ENCODE results near the gene PKNOX1.
"Not testable (repeated sequence)": the region's sequence is repeated elsewhere in the genome, so short reads cannot be mapped to it uniquely, and the experiment has no call there.

PKNOX1 gene

DNA sequence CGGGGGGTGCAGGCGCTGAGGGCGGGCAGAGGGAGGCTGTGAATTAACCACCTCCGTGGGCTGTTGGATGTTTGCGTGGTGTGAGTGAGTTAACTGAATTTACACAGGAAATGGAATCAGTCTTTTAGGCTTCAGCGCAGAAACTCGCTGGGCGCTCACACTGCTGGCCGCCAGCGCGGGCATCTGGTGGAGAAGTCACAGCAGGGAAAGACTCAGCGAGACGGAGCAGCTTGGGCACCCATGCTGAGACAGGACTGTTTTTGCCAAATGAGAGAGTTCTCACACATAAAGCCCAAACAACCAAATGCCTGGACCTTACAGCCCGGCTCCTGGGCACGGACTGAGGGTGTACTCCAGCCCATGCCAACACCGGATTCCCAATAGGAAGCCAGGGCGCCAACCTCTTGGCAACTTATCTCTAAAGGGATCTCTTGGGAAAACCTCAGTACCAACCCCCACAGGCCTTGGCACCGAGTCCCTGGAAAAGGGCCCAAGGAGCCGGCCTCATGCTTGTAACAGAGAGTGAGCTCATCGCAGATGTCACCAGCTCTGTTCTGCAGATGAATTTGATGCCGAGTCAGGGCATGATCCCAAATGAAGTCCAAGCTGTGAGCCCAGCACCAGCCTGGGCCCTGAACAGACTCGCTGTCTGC, 90.0 kb downstream of the PKNOX1 start:
- DNase-seq, result not testable (repeated sequence)

DNA sequence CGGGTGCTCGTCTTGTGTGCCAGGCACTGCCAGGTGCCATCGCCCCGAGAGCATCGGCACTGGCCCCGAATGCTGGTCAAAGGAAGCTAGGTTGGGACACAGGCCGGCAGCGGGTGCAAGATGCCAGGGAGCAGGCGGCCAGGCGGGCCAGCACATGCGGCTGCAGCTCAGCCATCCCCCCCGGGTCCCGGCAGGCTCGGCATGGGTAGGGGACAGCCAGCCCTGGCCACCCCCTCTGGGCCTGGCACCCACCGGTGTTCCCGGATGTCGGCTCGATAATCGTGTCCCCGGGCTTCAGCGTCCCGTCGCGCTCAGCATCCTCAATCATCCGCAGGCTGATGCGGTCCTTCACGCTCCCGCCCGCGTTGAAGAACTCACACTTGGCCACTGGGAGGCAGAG, 91.6 kb downstream of the PKNOX1 start:
- DNase-seq, result not testable (repeated sequence)

DNA sequence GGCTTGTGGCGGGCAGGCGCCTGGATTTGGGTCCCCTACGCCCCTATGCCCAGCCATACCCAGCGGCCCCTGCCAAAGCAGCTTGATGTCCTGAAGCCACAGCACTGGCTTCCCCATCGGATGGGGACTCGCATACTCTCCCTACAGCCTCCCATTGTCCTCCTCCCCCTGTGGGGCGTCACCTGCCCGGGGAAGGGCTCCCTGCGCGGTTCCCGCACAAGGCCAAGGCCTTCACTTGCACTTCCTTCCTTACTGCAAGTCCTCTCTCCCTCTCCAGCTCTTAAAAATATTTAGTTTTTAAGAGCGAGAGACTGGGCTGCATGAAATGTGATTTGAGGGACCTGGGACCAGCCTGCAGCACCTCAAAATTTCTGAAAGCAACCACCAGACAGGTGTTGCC, 92.3 kb downstream of the PKNOX1 start:
- not testable (repeated sequence) for DNase-seq

DNA sequence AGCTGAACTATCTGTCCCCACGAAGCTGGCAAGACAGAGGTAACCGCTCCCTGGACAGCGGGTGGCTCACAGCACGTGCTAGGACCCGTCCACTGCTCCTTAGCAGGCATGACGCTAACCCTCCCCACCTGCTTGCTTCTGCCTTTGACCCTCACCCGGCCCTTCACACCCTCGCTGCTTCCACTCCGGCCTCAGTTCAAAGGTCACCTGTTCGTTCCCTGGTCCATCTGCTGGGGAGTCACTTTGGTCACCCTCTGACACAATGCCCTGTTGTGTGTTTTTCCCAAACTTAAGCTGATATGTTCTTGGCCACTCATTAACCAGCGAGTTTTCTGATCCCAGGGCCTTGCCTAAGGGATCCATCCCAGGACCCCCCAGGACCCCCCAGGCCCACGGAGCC, 93.7 kb downstream of the PKNOX1 start:
- DNase-seq, result not testable (repeated sequence)

DNA sequence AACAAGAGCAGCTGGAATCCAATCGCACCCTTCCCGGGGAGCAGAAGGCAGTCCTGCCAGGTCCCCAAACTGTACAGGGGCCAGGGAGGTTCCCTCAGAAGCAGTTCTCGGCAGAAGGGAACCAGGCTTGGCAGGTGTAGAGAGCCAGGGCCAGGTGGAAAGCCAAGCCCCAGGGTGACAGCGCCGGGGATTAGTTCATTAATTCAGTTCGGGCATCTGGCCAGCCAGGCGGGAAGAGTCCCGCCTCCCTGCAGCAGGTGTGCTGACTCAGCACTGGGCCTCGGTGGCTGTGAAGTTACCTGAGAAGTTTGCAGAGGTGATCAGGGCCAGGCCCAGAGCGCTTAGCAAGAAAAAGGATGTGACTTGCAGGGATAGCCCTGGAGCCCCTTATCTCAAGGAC, 95.3 kb downstream of the PKNOX1 start:
- DNase-seq, result not testable (repeated sequence)

- DNase-seq, result not testable (repeated sequence)
Measured at GRCh38 chr21:43072742-43073141, 98.4 kb downstream of the PKNOX1 start.

DNA sequence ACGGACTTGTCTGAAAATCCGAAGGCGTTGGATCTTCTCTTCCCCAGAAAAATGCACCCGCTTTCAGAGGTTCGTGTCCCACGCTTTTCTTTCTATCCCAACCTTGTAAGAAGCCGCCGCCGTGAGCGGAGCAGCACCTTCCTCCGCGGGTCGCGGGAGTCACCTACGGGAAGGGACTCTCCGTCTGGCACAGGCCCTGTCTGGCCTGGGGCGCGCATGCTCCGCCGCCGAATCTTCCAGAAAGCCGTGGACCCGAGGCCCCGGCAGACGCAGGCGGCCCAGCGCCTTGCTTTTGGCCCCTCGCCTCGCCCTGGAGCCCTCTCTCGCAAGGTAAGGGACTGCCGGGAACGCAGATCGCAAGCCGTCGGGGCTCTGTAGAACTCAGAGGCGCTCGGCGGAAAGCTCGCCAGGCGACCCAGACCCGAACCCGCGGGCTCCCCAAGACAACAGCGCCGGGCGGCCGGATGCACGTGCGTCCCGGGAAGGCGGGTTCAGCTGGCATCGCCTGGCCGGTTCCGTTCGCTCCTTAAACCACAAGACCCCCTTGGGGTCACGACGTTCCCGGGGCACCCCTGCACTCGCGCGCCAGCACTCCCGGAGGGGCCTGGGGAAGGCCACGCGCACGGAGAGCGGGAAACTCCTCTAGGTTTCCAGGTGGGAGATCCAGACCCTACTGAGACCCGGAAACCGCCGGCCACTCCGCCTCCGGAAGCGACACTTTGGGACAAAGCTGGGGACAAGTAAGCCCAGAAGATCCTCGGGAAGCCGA, 100.2 kb downstream of the PKNOX1 start:
- DNase-seq, result not testable (repeated sequence)

- not testable (repeated sequence) for DNase-seq
Measured at GRCh38 chr21:43075170-43076022, 101.0 kb downstream of the PKNOX1 start, which contains the start of gene CBS. Gene CBS (minus strand): TSS chr21:43075835. CDS start chr21:43072193, 3,642 bp downstream.

DNA sequence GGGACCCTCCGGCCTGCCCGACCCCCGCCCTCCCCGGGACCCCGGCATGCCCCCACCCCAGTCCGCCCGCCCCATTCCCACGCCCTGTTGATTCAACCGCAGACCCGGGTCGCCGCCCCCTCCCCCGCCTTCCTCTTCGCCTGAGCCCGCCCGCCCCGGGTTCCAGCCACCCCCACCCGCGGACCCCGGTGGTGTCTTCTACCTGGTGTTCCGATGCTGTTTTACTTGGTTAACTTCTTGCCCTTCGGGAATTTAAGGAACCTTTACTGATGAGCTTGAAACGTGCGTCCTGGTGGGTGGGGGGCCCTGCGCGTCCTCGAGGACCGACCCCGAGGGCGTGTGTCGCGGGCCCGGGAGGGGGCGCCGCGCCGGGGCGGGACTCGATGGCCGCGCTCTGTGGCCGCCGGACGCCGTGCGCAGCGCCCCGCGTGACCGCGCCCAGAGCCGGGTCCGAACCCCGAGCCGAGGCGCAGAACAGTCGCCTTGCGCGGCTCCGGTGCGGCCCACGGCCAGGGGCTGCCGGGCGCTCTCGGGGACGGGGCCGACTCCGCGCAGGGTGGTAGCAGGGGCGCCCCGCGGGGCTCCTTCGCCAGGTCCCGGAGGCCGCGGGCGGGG, 101.8 kb downstream of the PKNOX1 start:
- DNase-seq, result not testable (repeated sequence)

DNA sequence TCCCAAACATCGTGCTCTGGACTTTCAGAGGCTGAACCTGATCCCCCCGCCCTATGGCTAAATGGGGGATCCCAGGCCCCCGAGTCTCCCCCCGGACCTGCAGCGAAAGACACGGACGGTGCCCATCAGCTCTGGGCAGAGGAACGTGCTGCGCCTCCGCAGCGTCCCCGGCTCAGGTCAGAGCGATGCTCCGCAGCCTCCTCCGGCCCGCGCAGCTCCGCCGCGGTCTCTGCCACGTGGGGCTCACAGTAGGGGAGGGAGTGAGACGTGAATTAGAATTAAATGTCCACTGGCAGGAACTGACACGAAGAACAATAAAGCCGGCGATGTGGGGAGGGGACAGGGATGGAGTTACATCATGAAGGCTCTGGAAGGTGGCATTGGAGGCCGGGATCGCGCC, 102.3 kb downstream of the PKNOX1 start:
- not testable (repeated sequence) for DNase-seq

DNA sequence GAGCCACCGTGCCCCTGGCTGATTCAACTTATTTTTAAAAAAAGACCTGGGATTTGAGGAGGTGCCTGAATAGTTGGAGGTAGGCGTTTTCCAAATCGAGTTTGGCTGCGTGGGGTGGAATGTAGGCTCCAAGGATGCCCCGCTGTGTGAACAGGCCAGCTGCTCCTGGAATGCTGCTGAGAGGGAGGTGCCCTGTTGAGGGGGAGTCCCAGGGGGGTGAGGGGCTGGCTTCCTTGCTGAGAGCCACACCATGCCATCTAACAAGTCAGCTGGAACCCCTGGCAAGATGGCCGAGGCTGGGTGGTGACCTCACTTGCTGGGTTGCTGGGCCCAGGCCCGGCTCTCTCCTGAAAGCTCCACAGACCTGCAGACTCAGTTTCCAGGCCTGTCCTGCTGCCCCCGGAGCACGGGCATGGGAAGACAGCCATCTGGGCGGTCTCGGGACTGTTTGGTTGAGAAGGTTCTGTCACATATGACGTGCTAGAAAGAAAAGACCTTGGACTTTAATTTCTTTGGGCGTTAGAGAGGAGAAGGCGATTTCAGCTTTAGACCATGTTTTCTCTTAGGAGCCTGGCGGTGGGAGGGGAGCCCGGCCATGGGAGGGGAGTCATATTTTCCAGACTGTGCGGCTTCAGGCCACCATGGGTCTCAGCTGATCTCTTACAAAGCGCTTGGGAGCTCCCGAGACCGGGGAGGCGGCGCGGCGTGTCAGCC, 108.4 kb downstream of the PKNOX1 start:
- not testable (repeated sequence) for DNase-seq

Data from stimulated activated CD4-positive, alpha-beta T cell treated with anti-CD3 and anti-CD28 coated beads, Interleukin-12 subunit alpha, Interleukin-12 subunit beta, amount 100 ng/mL, for 4 hours (primary cell).